ENCODE data around the gene VEPH1.

Gene VEPH1

GRCh38 chr3:157465741-157466140, 37.5 kb downstream of the VEPH1 start:
- no peaks in the 10 kb centered on the region for H3K9me2 ChIP-seq (replicated peaks; ENCODE audit: control insufficient read depth, low read length)
- peaks cover 3% of the 10 kb centered on the region; the same call in 1 of the 2 replicates for H3K27me3 ChIP-seq (ENCODE audit: control insufficient read depth, low read length)
- H3K4me2 ChIP-seq (ENCODE audit: low read length), result no peak overlapping the region
- H4K20me1 ChIP-seq (ENCODE audit: control insufficient read depth, insufficient read depth, low read depth, low read length), result no peaks in the 10 kb centered on the region
- no peak overlapping the region for H3K4me3 ChIP-seq (ENCODE audit: low read length)
- TF ChIP-seq CTCF (IDR thresholded peaks at IDR 0.05; ENCODE audit: low read depth, low read length, poor library complexity, severe bottlenecking) (no peak), EZH2phosphoT487 (IDR thresholded peaks at IDR 0.05; ENCODE audit: borderline replicate concordance, low read length) (no peak)
- no peaks in the 10 kb centered on the region for H3K9me3 ChIP-seq (ENCODE audit: control insufficient read depth, insufficient read depth, low read length)
- H3K27ac ChIP-seq (ENCODE audit: low read depth, low read length), result no peak overlapping the region
- H3K36me3 ChIP-seq (ENCODE audit: control insufficient read depth, low read length), result no peaks in the 10 kb centered on the region
- no peaks in the 10 kb centered on the region for H3K4me1 ChIP-seq (ENCODE audit: control insufficient read depth, low read length)
- H3F3A ChIP-seq (ENCODE audit: control insufficient read depth, insufficient read depth), result no peaks in the 10 kb centered on the region
- no peaks in the 10 kb centered on the region for H3K79me2 ChIP-seq (ENCODE audit: control insufficient read depth, low read length)

- Histone ChIP-seq H4K20me1 (ENCODE audit: control insufficient read depth, insufficient read depth, low read depth, low read length) (no peaks in the 10 kb centered on the region), H3K27me3 (ENCODE audit: control insufficient read depth, low read length) (peaks cover 3% of the 10 kb centered on the region; the same call in 1 of the 2 replicates), H3K4me1 (ENCODE audit: control insufficient read depth, low read length) (no peaks in the 10 kb centered on the region), H3K27ac (ENCODE audit: low read depth, low read length) (no peak overlapping the region), H3K9me3 (ENCODE audit: control insufficient read depth, insufficient read depth, low read length) (no peaks in the 10 kb centered on the region), H3K36me3 (ENCODE audit: control insufficient read depth, low read length) (no peaks in the 10 kb centered on the region), H3F3A (ENCODE audit: control insufficient read depth, insufficient read depth) (no peaks in the 10 kb centered on the region), H3K4me3 (ENCODE audit: low read length) (no peak overlapping the region), H3K9me2 (replicated peaks; ENCODE audit: control insufficient read depth, low read length) (no peaks in the 10 kb centered on the region), H3K79me2 (ENCODE audit: control insufficient read depth, low read length) (no peaks in the 10 kb centered on the region), H3K4me2 (ENCODE audit: low read length) (no peak overlapping the region)
- TF ChIP-seq EZH2phosphoT487 (IDR thresholded peaks at IDR 0.05; ENCODE audit: borderline replicate concordance, low read length) (no peak), CTCF (IDR thresholded peaks at IDR 0.05; ENCODE audit: low read depth, low read length, poor library complexity, severe bottlenecking) (no peak)
Observed at GRCh38 chr3:157464321-157464720, 38.9 kb downstream of the VEPH1 start.

- H3K36me3 ChIP-seq (ENCODE audit: control insufficient read depth, low read length), result no peaks in the 10 kb centered on the region
- no peaks in the 10 kb centered on the region for H3K79me2 ChIP-seq (ENCODE audit: control insufficient read depth, low read length)
- H3K27me3 ChIP-seq (ENCODE audit: control insufficient read depth, low read length), result peaks cover 3% of the 10 kb centered on the region; the same call in 1 of the 2 replicates
- H4K20me1 ChIP-seq (ENCODE audit: control insufficient read depth, insufficient read depth, low read depth, low read length), result no peaks in the 10 kb centered on the region
- no peaks in the 10 kb centered on the region for H3F3A ChIP-seq (ENCODE audit: control insufficient read depth, insufficient read depth)
- no peak overlapping the region for H3K4me2 ChIP-seq (ENCODE audit: low read length)
- TF ChIP-seq EZH2phosphoT487 (IDR thresholded peaks at IDR 0.05; ENCODE audit: borderline replicate concordance, low read length), result no peak
- no peak for TF ChIP-seq CTCF (IDR thresholded peaks at IDR 0.05; ENCODE audit: low read depth, low read length, poor library complexity, severe bottlenecking)
- H3K9me3 ChIP-seq (ENCODE audit: control insufficient read depth, insufficient read depth, low read length), result no peaks in the 10 kb centered on the region
- H3K9me2 ChIP-seq (replicated peaks; ENCODE audit: control insufficient read depth, low read length), result no peaks in the 10 kb centered on the region
- H3K4me1 ChIP-seq (ENCODE audit: control insufficient read depth, low read length), result no peaks in the 10 kb centered on the region
- no peak overlapping the region for H3K27ac ChIP-seq (ENCODE audit: low read depth, low read length)
- H3K4me3 ChIP-seq (ENCODE audit: low read length), result no peak overlapping the region
Observed at GRCh38 chr3:157463816-157464215, 39.4 kb downstream of the VEPH1 start.

All from DOHH2 (cell line).